Kidney capillary endothelial cell (primary cell): ENCODE data around the gene INO80B.
"Not testable (repeated sequence)": the region's sequence is repeated elsewhere in the genome, so short reads cannot be mapped to it uniquely, and the experiment has no call there.

Experiments
- DNase-seq: peaks from one replicate; pipeline ENCODE4 v3.0.0-alpha.2; 2018; ENCODE audit warnings: low spot score

INO80B gene

DNA sequence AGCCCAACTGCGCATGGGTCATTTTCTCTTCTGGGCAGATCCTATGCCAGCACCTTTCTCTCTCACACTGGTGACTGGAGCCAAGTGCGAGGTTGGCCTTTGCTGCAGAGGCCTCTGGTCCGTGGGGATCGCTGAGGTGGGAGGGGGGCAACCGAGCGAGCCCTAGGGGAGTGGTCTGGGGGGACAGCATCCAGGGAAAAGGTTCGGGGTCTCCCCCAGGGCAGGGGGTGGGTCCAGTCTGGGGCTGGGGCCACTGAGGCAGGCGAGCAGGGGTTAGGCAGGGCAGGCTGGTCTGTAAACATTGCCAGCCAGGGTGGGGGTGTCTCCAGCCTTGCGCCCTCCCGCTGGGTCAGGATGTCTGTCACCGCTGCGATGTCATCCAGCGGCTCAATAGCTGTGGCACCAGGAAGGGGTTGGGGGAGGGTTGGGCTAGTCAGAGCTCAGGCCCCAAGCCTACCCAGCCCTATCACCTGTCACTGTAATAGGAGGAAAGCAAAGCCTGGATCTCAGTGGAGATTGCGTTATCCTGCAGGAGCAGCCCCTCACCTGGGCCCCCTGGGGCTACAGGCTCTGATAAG is 28.6 kb upstream of the INO80B start:
- DNase-seq: no peak

DNA sequence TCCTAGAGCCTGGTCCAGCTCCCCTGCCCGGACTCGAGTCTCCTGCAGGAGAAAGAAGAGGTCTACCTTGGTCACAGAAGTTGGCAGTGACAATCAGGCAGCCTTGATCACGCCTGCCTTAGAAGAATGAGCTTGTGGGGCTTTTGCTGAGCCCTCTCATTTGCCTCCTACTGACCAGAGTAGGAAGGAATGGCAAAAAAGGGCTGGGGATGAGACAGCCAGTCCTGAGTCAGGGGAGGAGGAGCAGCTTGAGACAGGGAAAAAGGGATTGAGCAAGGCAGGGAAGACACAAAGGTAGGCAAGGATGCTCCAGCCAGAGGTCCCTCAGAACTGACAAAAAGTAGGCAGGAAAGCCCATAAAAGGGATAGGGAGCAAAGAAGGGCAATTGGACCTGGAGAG is 27.3 kb upstream of the INO80B start:
- DNase-seq: no peak

DNA sequence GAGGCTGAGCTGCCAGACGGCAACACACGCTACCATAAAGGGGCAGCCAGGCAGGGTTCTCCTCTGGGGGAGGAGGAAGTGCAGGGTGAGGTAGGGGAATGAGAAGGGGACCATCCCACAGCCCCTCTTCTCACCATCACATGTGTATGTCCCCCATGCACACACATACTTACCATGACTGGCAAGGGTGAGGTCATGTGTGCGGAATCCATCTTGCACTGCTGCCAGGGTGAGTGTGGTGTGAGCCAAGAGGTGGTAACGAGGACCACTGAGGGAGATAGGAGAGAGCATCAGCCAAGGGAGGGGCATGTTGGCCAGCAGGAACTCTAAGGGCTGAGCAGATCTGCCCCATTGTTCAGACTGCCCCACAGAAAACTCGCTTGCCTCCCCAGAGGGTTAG is 26.2 kb upstream of the INO80B start:
- no peak for DNase-seq

DNA sequence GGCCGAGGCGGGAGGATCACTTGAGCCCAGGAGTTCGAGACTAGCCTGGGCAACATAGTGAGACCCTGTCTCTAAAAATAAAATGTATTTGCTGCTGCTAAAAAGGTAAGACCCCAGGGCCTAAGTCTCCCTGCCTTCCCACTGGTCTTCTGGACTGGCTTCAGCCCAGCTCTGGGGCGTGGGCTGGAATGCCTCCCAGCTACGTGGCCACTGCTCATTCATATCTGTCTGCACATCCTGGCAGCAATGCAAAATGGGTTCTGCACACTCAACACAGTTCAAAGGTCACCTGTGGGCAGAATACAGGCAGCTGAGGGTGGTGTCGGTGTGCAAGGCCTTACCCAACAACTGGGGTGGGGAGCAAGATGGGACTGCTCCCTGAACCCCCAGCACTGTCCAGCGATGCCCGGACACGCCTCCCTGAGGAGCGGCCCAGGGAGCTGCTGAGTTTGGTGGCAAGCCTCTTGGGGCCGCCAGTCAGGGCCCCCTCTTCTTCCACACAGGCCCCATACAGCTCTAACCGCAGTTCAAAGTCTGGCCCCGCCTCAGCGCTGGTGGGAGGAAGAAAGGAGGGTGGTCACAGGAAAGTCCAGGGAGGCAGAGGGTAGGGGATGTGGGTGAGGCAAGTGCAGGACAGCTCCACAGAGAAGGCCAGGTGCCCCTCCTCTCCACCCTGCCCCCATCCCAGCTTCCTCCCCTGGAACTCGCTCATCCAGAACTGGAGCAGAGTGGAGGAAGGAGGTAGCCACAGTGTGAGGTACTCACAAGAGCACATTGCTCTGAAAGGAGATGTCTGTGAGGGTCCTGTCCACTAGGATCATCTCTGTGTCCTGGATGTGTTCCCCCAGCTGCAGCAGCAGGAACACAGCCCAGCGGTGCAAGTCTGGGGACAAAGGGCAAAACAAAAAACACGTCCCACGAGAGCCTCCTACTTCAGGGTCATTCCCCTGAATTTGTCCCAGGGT is 25.1 kb upstream of the INO80B start:
- no peak for DNase-seq

DNA sequence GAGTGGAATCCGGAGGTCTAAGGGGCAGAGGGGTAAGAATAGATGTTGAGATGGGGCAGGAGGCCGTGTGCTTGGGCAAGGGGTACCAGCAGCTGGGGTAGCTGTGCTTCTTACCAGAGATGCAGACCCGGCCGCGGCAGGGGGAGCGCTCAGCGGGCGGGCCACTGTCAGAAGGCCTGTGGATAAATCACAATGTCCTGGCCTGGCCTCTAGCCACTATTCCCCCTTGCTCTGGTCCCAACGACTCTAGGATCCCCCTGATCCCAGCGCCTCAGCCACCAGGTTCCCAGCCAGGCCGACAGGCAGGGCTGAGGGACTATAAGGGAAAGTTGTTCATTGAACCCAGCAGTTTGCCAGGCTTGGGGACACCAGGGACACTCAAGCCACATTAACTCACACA is 24.4 kb upstream of the INO80B start:
- no peak for DNase-seq

DNA sequence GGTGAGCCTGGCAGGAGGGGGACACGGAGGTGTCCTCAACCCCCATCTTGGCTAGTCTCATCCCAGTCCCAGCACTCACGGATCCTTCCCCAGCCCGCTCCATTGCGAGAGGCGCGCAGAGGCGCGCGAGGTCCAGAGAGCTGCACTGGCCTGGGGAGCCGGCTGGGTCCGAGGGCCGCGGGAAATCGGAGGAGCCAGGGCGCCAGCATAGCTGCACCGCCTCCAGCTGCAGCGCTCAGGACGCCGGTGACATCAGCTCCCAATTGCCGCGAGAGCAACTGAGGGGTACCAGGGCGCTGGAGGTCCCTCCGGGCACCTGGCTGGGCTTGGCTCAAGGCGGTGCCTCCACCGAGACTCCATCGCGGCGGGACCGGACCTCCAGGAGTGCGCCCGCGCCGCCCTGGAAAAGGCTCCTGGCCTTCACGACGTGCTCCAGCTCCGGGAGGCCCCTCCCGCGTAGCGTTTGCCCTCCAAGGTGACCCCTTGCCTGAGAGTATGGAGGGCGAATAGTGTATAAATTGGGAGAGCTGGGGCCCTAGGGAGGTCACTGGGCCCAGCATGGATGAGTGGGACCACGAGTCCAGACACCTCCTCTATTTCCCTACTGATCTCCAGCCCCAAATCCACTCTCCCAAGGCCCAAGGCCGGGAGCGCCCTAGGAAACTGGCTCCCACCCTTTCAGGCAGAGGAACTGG is 18.6 kb upstream of the INO80B start:
- DNase-seq: no peak

DNA sequence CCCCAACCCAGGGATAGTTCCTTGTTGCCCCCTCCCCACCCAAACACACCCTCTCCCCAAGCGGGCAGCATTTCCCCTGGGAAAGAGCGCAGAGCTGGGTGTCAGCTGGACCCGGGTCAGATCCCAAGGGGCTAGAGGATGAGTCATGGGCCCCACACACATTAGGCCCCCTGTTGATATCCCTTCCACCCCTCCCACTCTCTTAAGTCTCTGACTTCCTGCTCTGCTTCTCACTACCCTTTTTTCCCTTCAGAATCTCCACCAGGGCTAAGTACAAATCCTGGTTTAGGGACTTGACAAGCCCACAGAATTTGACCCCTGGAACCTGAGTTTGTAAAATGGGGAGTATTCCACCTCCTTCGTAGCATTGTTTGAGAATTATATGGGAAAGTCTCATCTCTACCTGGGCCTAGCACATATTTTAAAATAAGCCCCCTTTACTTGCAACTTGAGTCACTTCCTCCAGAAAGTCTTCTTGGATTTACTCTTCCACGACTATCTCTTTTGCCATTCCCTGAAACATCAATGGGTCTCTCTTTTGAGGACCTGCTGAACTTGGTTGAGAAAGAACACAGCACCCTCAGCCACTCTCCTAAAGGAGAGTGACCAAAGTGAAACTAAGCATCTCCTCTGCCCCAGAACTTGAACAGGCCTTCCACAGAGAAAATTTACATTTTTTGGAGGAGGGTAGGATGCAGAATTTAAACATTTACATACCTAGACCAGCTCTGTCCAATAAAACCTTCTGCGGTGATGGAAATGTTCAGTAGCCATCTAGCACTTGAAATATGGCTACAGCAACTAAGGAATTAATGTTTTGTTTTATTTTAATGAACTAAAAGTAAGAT is 17.8 kb upstream of the INO80B start:
- DNase-seq: no peak

DNA sequence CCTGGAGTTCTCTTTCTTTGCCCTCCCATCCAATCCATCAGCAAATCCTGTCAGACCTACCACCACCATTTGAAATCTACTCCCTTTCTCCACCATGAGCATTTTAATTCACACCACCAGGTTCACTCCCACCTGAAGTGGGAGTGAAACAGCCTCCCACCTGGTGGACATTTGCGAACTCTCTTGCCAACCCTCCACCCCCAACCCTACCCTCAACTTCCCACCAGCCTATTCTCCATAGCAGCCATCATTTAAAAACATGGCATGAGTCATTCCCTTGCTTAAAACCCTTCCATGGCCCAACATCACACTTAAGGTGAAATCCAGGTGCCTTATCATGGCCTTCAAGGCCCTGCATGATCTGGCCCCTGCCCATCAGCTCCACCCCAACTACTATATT is 16.6 kb upstream of the INO80B start:
- no peak for DNase-seq

DNA sequence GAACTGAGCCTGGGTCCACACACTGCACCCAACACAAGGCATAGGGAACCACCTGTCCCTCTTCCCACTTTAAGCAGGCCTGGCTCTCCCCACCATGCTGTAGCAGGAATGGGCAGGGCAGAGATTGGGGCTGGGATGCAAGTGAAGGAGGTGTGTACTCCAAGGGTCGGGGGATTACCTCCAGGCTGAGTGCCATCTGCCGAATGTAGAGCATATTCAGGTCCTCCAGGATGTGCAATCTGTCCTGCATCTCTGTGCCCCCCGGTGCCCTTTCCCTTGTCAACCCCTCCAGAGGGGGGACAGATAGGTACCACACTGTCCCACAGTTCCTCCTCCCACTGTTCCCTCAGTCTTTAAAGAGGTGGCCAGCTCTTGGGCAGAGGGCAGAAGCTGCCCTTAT is 15.5 kb upstream of the INO80B start:
- DNase-seq: no peak

DNA sequence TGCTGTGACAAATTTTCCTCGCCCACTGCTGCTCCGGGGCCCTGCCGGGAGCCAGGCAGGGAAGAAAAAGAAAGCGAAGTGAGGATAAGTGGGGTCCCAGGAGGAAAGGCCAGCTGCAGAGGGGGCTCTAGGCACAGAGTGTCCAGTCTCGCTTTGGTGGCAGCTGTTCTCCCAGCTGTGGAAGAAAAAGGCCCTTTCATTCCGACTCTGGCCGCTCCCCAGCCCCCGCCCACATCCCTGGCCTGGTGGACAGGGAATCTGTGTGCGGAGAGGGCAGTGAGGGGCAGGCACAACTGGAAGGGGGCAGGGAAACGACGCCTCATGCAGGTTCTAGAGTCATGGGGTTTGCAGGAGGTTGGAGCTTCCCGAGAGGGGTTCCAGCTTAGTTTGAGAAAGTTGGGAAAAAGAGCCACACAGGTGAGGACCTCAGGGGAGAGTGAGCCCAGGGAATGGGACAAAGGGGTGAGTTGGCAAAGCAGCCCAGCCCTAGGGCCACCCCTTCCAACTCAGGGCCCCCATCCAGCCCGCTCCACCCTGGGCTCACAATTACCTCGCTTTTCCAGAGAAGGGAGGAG is 15.0 kb upstream of the INO80B start:
- no peak for DNase-seq

DNA sequence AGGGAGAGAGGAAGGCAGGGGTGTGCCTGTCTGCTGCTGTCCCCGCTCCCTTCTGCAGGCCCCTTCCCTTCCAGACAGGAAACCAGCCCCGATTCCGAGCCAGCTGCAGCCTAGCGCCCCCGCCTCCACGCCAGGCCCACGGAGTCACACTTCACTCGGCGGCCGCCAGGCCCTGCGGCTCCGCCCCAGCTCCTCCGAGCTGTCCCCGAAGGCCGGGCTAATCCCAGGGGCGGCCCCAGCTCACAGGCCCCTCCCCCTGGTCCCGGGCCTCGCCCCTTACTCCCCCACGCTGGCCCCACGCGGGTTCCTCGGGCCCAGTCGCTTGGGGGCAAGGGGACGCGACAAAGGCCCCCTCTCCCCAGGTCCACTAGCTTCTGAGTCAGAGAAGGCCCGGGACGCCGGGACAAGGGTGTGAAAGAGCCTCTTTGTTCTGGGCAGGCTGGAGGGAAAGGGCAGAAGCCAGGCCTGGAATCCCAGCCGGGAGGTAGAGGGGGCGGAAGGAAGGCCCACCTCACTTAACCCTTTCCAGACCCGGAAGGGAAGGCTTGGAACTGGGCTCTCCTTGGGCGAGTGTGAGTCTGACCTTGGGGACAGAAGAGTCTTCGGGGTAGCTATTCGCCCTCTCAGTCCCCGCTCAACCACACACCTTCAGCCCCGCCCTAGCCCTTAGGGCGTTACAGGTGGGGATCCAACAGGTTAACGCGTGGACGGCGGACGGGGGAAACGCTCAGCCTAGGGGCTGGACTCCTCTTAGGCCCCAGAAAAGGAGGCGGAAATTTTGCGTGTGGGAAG is 14.3 kb upstream of the INO80B start:
- DNase-seq: peak; percentile 60

DNA sequence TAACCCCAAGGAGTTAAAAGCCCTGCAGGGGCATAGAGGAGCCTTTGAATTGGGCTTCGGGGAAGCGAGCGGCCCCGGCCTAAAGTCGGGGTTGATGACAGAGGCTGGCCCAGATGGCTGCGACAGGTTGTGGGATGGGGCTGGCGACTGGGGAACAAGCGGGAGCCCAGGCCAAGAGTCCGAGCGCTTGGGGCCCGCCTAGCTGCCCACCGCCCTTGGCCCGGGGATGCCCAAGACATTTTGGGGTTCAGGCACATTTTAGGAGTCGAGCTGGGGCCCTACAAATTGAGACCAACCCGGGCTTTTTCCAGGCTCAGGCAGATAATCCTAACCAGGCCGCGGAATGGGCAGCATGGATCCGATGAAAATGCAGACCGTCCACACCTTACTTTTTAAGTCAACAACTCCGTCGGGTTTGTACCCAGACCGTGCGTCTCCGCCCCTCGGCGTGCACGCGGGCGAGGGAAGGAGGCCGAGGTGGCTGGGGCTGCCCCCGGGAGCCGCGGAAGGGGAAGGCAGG is 13.7 kb upstream of the INO80B start:
- no peak for DNase-seq

DNA sequence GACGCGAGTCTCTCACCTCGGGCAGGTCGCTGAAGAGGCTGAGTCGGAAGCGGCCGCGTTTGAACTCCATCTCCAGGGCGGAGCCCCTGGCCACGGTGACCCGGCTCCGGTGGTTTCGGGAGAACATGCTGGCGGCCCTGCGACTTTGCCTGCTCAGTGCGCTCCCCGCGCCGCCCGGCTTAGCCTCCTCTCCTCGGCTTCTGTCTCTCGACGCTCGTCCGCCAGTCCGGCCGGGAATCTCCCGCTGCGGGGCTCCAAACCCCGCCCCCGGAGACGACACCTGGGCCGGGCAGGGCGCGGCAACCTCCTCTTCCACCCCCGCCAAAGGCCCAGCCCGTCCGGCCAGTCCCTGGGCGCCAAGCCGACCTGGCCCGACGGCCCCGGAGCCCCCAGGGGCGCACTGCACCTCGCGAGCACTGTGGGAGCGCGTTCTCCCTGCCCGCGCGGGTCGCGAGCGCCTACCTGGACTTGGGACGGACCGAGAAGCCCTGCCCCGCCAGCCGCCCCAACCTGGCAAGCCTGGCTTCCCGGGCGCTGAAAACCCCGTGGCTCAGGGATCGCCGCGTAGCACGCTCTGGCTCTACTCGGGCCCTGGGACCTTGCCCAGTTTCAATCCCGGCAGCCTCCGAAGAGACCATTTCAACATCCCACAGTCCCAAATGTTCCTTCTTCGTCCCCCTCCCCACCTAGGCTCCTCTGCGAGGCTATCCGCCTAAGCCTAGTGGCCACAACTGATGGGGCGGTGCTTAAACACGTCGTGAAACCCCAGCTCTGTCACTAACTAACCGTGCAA is 13.0 kb upstream of the INO80B start, which contains the start of gene RTKN:
Gene RTKN (minus strand): TSS at position 248 of the 793 bp plus-strand sequence. CDS start 121 bp downstream, at position 127.
- DNase-seq: no peak

DNA sequence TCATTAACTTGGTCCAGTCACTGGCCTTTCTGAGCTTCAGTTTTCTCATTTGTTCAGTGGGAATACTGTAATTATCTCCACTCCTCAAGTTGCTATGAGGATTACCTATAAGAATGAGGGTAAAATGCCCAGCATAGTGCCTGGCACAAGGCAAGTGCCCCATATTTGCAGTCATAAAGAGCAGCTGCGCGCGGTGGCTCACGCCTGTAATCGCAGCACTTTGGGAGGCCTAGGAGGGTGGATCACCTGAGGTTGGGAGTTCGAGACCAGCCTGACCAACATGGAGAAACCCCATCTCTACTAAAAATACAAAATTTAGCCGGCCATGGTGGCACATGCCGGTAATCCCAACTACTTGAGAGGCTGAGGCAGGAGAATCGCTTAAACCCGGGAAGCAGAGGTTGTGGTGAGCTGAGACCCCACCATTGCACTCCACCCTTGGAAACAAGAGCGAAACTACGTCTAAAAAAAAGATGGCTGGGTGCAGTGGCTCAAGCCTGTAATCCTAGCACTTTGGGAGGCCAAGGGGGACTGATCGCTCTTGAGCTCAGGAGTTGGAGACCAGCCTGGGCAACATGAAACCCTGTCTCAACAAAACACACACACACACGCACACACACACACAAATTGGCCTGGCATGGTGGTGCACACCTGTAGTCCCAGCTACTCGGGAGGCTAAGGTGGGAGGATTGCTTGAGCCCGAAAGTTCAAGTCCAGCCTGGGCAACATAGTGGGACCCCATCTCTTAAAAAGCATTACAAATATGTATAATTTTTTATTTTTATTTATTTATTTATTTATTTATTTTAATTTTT is 12.2 kb upstream of the INO80B start:
- DNase-seq: not testable (repeated sequence)

DNA sequence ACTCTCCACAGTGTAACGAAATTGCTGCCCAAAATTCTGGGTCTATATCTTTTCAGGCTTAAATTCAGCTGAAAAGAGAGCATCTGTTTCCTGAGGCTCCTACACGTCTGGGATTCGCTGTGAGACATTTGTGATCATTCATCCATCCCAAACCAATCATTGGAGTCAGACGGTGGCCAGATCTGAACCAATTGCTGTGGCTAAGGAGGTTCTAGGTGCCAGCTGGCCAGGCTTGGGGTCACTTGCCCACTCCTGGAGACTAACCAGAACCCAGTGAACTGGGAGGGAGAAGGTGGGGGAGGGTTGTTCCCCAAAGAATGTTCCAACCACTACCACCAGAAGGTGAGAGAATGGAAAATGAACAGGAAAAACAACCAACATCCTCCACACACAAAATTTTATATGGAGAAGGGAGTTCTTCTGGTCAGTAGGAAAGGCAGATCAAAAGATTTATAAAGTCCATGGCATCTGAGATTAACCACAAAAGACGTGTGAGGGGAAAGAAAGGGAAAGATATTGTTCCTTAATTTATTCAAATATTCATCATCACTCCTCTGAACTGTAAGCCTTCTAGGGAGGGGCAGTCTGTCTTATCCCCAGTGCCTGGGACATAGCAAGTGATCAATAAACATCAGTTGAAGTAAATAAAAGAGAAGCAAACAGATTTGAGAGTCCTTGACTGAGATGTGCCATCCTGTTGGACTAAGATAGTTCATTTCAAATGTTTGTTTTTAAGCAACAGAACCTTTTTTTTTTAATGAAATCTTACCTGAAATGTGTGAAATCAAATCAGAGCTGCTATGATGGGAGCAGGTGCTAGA is 10.2 kb upstream of the INO80B start:
- no peak for DNase-seq

DNA sequence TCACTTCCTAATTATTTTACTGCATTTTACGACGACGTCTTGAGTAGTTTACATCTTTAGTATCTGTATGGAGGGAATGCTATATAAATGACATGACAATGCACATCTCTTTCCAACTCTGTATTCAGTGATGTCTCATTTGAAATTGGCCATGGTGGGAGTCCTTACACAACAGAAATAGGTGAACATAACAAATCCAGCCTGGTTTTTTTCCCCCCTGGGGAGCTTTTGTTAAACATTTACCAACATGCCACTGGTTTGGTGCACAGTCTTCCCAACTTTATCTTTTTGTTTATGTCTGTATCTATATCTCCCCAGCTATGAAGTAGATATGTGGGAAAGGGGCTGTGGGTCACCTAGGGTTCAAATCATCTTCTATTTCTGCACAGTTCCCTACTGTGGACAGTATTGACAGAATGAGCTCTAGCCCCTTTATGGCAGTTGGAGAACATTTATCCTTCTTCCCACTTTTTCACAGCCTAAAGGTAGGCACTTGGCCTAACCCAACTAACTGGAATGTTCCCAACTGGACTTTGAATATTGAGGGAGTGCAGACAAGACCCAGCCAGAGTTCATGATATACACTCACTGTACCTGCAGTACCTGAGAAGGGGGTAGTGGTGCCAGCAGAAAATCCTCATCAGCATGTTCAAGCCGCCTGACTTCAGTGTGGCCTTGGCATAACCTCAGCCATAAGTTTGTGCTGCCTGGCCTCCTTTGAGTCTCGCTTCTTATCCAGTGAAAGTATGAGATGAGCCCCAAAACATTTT is 7.5 kb upstream of the INO80B start:
- DNase-seq: no peak

DNA sequence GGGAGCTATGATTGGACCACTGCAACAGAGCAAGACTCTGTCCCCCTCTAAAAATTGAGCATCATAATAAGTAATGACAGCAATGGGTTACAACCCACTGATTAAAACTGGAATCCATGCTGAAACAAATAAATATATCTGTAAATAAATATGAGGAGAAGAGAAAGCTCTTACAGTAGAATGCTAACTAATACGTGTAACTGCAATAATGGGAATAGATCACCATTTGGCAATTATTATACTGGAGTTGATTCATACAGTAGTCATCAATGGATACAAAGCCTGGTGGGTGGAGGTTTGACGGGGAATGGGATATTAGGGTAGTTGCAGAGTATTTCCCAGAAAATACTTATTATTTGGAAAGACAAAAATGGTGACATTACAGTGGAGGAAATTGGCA is 6.1 kb upstream of the INO80B start:
- DNase-seq: no peak
